Thyroid gland (tissue), 4 donors: Measurements from ENCODE around the gene FADS1. TPM values are rescaled to one million over a fixed set of nuclear protein-coding genes. Genes with fewer than 3 reads are reported as not detected.

Experiments
- DNase-seq, 2 donors: peaks; one replicate each; pipeline ENCODE4 v3.0.0-alpha.2; 2019
- H3K27ac ChIP-seq, 3 donors: fragments of 200-600 bp; sonication (generic); 1 replicate in 2 of 3; 2 replicates in 1 of 3; pipeline ENCODE4 v1.5.1; 2016 to 2019; ENCODE audit warnings: mild to moderate bottlenecking in 1 of 3, moderate library complexity in 1 of 3
- H3K27me3 ChIP-seq: fragments of 200-600 bp; sonication (generic); one replicate; pipeline ENCODE4 v1.5.1; 2019
- H3K36me3 ChIP-seq, 2 donors: fragments of 200-600 bp; sonication (generic); one replicate each; pipeline ENCODE4 v1.5.1; 2016 to 2019
- H3K4me1 ChIP-seq, 2 donors: fragments of 200-600 bp; sonication (generic); one replicate each; pipeline ENCODE4 v1.5.1; 2017 to 2019
- H3K4me3 ChIP-seq, 3 donors: fragments of 200-600 bp; sonication (generic); replicated peaks in 1 of 3; 1 replicate in 2 of 3; 2 replicates in 1 of 3; pipeline ENCODE4 v1.5.1; 2016; ENCODE audit warnings: mild to moderate bottlenecking in 1 of 3
- H3K9me3 ChIP-seq: fragments of 200-600 bp; sonication (generic); one replicate; pipeline ENCODE4 v1.5.1; 2017
- POLR2A ChIP-seq, 2 donors: fragments of 450-650 bp; IDR thresholded peaks; one replicate each; pipeline ENCODE4 v1.6.1; 2017; ENCODE audit warnings: antibody characterized with exemption in 2 of 2, mild to moderate bottlenecking in 2 of 2, moderate library complexity in 1 of 2
- WGBS, 2 donors: methylation state at CpG; one replicate each; pipeline ENCODE4 v1.1.5; 2017; 5-methylcytosine and 5-hydroxymethylcytosine counted together
- intact Hi-C: fragments of 100-400 bp; cut with DNase I; formaldehyde crosslinking; loops from one replicate; pipeline ENCODE4 v1.15.1; 2023
- total RNA-seq, 4 donors: library from RNA; depleted of rRNA; stranded (reverse); fragments of >200 nt; gene quantifications; one replicate each; pipeline ENCODE4 v1.2.3, GENCODE V29; 2016
- TF ChIP-seq, protein P1 (sequence below), 6 experiments: fragments of 200-600 bp in 3 of 6; fragments of 450-650 bp in 3 of 6; sonication (generic) in 3 of 6; IDR thresholded peaks; one replicate each; pipeline ENCODE4 v1.5.1; 2016 to 2019; ENCODE audit warnings: antibody characterized with exemption in 6 of 6, mild to moderate bottlenecking in 2 of 6, inconsistent platforms in 1 of 6, moderate library complexity in 1 of 6

FADS1 gene
- total RNA-seq: 10 to 100 TPM in 3 of 4 donors, 1 to 10 TPM in 1; 6.8 to 17.3 (median 13.9) TPM

- peak within 1 kb of the TSS; percentile 91 to 97 (median 96) for H3K27ac ChIP-seq
- peaks cover 6 to 15% of the 10 kb centered on the region in 2 donors for H3K4me1 ChIP-seq
- H3K36me3 ChIP-seq: no peaks in the 10 kb centered on the region
- peak; percentile 82 to 88 for DNase-seq
- peak within 1 kb of the TSS; percentile 40 to 59 (median 53) for H3K4me3 ChIP-seq
- intact Hi-C loops: no loop called here
- no peaks in the 10 kb centered on the region for H3K27me3 ChIP-seq
- TF ChIP-seq POLR2A (IDR thresholded peaks at IDR 0.05): peak in 1 of 2 donors; percentile 35
- TF ChIP-seq, protein P1, sequence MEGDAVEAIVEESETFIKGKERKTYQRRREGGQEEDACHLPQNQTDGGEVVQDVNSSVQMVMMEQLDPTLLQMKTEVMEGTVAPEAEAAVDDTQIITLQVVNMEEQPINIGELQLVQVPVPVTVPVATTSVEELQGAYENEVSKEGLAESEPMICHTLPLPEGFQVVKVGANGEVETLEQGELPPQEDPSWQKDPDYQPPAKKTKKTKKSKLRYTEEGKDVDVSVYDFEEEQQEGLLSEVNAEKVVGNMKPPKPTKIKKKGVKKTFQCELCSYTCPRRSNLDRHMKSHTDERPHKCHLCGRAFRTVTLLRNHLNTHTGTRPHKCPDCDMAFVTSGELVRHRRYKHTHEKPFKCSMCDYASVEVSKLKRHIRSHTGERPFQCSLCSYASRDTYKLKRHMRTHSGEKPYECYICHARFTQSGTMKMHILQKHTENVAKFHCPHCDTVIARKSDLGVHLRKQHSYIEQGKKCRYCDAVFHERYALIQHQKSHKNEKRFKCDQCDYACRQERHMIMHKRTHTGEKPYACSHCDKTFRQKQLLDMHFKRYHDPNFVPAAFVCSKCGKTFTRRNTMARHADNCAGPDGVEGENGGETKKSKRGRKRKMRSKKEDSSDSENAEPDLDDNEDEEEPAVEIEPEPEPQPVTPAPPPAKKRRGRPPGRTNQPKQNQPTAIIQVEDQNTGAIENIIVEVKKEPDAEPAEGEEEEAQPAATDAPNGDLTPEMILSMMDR (IDR thresholded peaks at IDR 0.05): peak in 3 of 6 experiments; percentile 44 to 48 (median 46)
- 1 to 2% methylated on average over 16 to 20 of the region's 73 CpGs for WGBS, 2 donors
- no peaks in the 10 kb centered on the region for H3K9me3 ChIP-seq
These were observed at the start of gene FADS1 for GRCh38 chr11:61816736-61817455. FADS1 (minus strand) TSS chr11:61817003; CDS start chr11:61816929, 74 bp downstream.

DNA sequence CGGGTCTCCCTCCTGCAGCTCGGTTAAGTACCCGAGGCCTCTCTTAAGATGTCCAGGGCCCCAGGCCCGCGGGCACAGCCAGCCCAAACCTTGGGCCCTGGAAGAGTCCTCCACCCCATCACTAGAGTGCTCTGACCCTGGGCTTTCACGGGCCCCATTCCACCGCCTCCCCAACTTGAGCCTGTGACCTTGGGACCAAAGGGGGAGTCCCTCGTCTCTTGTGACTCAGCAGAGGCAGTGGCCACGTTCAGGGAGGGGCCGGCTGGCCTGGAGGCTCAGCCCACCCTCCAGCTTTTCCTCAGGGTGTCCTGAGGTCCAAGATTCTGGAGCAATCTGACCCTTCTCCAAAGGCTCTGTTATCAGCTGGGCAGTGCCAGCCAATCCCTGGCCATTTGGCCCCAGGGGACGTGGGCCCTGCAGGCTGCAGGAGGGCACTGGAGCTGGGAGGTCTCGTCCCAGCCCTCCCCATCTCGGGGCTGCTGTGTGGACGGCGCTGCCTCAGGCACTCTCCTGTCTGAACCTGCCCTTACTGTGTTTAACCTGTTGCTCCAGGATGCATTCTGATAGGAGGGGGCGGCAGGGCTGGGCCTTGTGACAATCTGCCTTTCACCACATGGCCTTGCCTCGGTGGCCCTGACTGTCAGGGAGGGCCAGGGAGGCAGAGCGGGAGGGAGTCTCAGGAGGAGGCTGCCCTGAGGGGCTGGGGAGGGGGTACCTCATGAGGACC is 49.6 kb upstream of the FADS1 start:
- Histone ChIP-seq H3K4me3 (no peak overlapping the region), H3K27me3 (no peaks in the 10 kb centered on the region), H3K4me1 (peaks cover 0 to 4% of the 10 kb centered on the region in 2 donors), H3K27ac (no peak overlapping the region), H3K9me3 (no peaks in the 10 kb centered on the region), H3K36me3 (no peaks in the 10 kb centered on the region)
- WGBS, 2 donors: 86 to 96% methylated on average over 15 to 16 of the region's 18 CpGs
- no peak for DNase-seq
- TF ChIP-seq, protein P1 (IDR thresholded peaks at IDR 0.05): no peak
- TF ChIP-seq POLR2A (IDR thresholded peaks at IDR 0.05): no peak
- intact Hi-C loops: no loop called here

GRCh38 chr11:61864814-61865775 is 48.3 kb upstream of the FADS1 start:
- Histone ChIP-seq H3K27me3 (no peaks in the 10 kb centered on the region), H3K9me3 (no peaks in the 10 kb centered on the region), H3K4me3 (no peak overlapping the region), H3K36me3 (no peaks in the 10 kb centered on the region), H3K27ac (no peak overlapping the region), H3K4me1 (peaks cover 0 to 4% of the 10 kb centered on the region in 2 donors)
- intact Hi-C loops: no loop called here
- 91 to 95% methylated on average over 19 to 20 of the region's 20 CpGs for WGBS, 2 donors
- TF ChIP-seq, protein P1 (IDR thresholded peaks at IDR 0.05): no peak
- no peak for TF ChIP-seq POLR2A (IDR thresholded peaks at IDR 0.05)
- no peak for DNase-seq

DNA sequence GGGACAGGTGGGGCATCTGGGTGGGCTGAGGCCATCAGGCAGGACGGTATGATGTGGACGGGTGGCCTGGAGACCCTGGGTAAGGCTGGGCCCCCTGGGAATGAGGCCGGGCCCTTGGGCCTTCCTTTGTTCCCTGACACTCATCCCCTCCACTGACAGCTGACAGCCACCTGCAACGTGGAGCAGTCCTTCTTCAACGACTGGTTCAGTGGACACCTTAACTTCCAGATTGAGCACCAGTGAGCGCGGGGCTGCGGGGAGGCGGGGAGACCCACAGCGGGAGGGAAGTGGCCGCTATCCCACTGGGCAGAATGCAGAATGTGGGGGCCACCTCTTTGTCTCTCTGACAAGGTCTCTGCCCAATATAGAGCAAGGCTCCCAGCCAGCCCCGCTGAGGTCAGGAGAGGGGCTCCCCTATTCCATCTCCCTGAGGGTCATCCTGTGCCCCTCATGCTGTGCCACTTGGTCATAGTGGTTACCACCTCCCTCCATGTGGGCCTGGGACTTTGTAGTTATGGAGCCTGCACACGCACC is 46.8 kb upstream of the FADS1 start:
- H3K4me3 ChIP-seq: no peak overlapping the region
- intact Hi-C loops: no loop called here

More for the DNA sequence above, 46.8 kb upstream of the FADS1 start:
- peaks cover 0 to 7% of the 10 kb centered on the region in 2 donors for H3K4me1 ChIP-seq
- H3K36me3 ChIP-seq: no peaks in the 10 kb centered on the region
- no peak for DNase-seq
- H3K27me3 ChIP-seq: no peaks in the 10 kb centered on the region
- H3K27ac ChIP-seq: no peak overlapping the region
- H3K9me3 ChIP-seq: no peaks in the 10 kb centered on the region
- WGBS, 2 donors: 89 to 90% methylated on average over 8 to 10 of the region's 13 CpGs
- TF ChIP-seq, protein P1 (IDR thresholded peaks at IDR 0.05): no peak
- TF ChIP-seq POLR2A (IDR thresholded peaks at IDR 0.05): no peak
